RWPE1 (cell line): ENCODE results near the gene DNAJB11.
A peak's percentile ranks its signal among the peaks of the same experiment; 100 is the strongest.

Experiments used
- CTCF ChIA-PET: fragments of 350-600 bp; sonication (Branson Sonifier 250); formaldehyde crosslinking; extraction: SDS; loops from one replicate; lab custom pipeline; 2021; lab: Yijun Ruan, JAX
- POLR2A ChIA-PET: fragments of 400-600 bp; formaldehyde crosslinking; extraction: SDS; loops from one replicate; lab custom pipeline; 2020; ENCODE audit warnings: antibody characterized with exemption; ENCODE audit not compliant: low non-redundant PET; lab: Yijun Ruan, JAX
- DNase-seq: peaks from one replicate; pipeline ENCODE4 v3.0.0; 2012; ENCODE audit warnings: low spot score
- H3K27ac ChIP-seq: fragments of 450-650 bp; 2 replicates; pipeline ENCODE4 v1.5.1; 2017
- TF ChIP-seq, protein P1 (sequence below): fragments of 450-650 bp; conservative IDR thresholded peaks from 2 replicates; pipeline ENCODE4 v1.5.1; 2017; ENCODE audit warnings: low read depth, mild to moderate bottlenecking

The DNAJB11 gene

DNA sequence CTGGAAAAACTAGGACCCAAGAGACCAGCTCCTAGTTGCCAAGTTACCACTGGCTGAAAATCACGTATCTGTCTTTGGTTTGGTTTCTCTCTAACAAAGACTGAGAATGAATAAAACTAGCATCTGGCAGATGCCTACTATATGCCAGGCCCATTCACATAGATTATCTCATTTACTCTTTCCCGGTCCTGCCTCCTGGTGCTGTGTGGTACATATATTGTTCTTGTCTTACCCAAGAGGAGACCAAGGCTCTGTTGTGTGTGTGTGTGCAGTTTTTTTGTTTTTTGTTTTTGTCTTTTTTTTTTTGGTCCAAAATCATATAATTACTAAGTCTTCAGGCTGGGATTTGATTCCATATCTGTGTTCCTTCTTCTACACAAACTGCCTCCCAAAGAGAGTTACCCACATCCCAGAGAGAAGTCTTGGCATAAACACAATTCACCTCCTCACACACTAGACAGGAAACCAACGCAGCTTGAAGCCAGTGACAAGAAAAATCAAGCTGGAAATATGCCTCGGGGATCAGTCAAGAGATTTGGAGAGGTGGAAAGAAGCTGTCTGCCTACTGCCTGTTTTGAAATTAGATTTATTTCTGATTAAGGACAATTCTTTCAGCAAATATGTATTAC lies 43.2 kb downstream of the DNAJB11 start:
- ChIA-PET CTCF (interaction anchor here (0.8 to 1.8 kb wide), 4 partner anchors 13 to 278 kb away, joined by 3 to 6 read pairs (median 4); partner anchors contain the start of gene DNAJB11), POLR2A (no interaction called here)
- DNase-seq = no peak
- no peak overlapping the region for H3K27ac ChIP-seq
- TF ChIP-seq, protein P1, sequence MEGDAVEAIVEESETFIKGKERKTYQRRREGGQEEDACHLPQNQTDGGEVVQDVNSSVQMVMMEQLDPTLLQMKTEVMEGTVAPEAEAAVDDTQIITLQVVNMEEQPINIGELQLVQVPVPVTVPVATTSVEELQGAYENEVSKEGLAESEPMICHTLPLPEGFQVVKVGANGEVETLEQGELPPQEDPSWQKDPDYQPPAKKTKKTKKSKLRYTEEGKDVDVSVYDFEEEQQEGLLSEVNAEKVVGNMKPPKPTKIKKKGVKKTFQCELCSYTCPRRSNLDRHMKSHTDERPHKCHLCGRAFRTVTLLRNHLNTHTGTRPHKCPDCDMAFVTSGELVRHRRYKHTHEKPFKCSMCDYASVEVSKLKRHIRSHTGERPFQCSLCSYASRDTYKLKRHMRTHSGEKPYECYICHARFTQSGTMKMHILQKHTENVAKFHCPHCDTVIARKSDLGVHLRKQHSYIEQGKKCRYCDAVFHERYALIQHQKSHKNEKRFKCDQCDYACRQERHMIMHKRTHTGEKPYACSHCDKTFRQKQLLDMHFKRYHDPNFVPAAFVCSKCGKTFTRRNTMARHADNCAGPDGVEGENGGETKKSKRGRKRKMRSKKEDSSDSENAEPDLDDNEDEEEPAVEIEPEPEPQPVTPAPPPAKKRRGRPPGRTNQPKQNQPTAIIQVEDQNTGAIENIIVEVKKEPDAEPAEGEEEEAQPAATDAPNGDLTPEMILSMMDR = no peak

DNA sequence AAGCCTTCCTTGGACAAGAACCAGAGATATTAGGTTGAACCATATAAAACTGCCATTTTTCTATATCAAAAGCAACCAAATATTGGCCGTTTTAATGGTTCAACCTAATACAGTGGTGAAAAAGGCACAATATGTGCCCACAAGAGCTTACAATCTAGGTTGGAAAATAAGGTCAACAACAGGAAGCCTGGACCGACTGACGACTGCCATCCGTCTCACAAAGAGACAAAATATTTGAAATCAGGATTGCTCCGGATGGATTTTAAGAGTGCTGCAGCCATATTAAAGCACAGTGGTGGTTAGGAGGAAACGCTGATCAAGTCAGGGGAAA lies 43.7 kb downstream of the DNAJB11 start:
- TF ChIP-seq, protein P1 = no peak
- ChIA-PET POLR2A (no interaction called here), CTCF (interaction anchor here (0.5 to 1.8 kb wide), 28 partner anchors 9 to 773 kb away, joined by 3 to 15 read pairs (median 4); partner anchors contain the start of gene DNAJB11)
- H3K27ac ChIP-seq = no peak overlapping the region
- DNase-seq = no peak

DNA sequence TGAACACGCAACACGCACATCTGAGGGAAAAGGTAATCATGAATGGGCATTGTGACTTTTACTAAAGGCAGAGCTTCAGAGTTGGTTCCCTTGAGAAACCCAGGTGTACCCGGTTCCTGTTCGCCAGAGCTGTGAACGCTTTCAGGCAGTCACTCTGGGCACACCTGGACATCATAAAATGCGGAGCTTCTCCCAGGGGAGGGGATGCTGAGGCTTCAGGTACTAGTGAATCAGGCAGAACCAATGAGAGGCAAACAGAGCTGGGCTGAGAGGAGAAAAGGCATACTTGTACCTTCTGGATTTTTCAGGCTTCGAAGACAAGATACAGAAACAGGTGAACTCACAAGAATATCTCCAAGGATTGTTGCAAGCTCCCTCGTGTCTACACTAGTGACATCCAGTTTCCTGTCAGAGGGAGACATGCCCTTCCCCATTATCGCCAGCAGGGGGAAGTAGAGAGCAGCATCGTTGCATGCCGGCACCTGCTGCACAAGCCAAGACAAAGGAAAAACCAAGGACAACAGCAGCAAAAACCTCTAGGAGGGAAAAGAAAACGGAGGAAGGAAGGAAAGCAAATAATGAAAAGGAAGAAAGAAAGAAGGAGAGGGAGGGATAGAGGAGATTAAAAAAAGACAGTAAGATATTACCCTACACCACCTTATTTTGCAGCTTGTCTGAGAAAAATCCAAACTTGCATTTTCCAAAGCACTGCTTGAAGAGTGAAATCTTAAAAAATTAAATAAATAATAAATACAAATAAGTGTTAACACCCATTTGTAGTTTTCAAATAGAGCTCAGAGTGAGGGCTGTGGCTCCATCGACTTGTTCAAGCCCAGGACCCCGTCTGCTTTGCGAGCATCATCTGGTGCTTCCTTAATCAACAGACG lies 44.3 kb downstream of the DNAJB11 start:
- TF ChIP-seq, protein P1 = peak; percentile 96
- POLR2A ChIA-PET = interaction anchor here (0.9 kb wide), 2 partner anchors 10 to 178 kb away, joined by 3 read pairs; no protein-coding TSS in a partner anchor
- peak; percentile 79 for DNase-seq
- CTCF ChIA-PET = interaction anchor here (0.5 to 1.8 kb wide), 30 partner anchors 8 to 774 kb away, joined by 3 to 15 read pairs (median 4); partner anchors contain the start of gene DNAJB11
- H3K27ac ChIP-seq = no peak overlapping the region

DNA sequence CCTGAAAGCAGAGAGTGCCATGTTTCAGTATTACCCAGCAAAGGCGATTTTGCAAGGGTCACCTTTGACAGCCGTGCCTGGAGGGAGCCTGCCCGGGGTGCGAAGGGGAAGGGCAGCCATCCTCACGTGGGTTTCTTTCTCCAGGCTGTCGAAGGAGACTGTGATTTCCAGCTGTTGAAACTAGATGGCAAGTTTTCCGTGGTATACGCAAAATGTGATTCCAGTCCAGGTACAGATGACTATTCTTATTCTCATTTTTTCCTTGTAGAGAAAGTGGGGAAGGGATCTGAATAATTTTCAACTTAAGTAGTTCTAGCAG lies 45.7 kb downstream of the DNAJB11 start:
- H3K27ac ChIP-seq = peak overlapping the region; percentile 89
- TF ChIP-seq, protein P1 = no peak
- POLR2A ChIA-PET = interaction anchor here (1.5 kb wide), 1 partner anchor 167 kb away, joined by 9 read pairs; the partner anchor contains the start of gene EIF4A2
- no peak for DNase-seq
- CTCF ChIA-PET = interaction anchor here (0.7 to 2.2 kb wide), 14 partner anchors 26 to 212 kb away, joined by 3 to 17 read pairs (median 6); partner anchors contain the start of gene EIF4A2

DNA sequence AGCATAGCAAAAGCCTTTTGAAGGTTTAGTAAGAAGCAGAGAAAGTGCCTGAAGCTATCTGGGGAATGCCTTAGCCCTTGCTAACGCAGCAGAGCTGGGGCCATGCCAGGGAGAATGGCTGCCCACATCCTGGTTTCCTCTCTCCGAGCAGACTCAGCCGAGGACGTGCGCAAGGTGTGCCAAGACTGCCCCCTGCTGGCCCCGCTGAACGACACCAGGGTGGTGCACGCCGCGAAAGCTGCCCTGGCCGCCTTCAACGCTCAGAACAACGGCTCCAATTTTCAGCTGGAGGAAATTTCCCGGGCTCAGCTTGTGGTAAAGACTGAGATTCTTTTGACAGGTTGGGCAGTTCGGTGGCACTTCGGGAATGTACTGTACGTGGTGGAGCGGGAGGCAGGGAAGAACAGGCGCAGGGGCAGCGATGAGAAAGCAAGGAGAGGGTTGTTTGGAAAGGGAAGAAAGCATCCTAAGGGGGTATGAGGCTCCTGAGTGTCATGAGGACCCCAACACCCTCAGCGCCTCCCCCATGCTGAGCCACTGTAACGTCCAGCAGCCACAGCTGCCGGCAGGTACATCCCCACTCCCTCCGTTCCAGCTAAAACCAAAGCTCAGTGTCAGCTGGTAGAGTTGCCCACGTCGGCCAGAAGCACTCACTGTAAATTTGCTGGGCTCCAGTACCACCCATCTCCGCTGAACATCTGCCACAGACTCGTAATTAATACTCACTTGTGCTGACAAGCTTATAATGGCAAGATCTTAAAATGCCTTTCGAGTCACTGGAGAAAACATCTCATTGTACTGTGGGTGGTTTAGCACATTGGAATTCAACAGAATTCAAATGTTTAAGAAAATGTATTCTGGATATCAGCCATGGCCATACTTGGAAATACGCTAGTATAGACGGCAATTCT lies 46.8 kb downstream of the DNAJB11 start:
- TF ChIP-seq, protein P1 = peak; percentile 93
- peak overlapping the region; percentile 89 for H3K27ac ChIP-seq
- CTCF ChIA-PET = interaction anchor here (0.6 to 2.2 kb wide), 45 partner anchors 9 to 705 kb away, joined by 3 to 17 read pairs (median 4); partner anchors contain the start of genes EIF4A2, FETUB and RPL39L
- DNase-seq = peak; percentile 95
- POLR2A ChIA-PET = interaction anchor here (0.6 to 1.5 kb wide), 3 partner anchors 49 to 1032 kb away, joined by 3 to 9 read pairs (median 5); partner anchors contain the start of gene EIF4A2
